Lower lobe of right lung (tissue), 2 donors: ENCODE results near the gene AP1S2. TPM values are rescaled to one million over a fixed set of nuclear protein-coding genes. Genes with fewer than 3 reads are reported as not detected.
"Not testable (repeated sequence)": the region's sequence is repeated elsewhere in the genome, so short reads cannot be mapped to it uniquely, and the experiment has no call there.

Experiments
- ATAC-seq, 2 donors: fragments of 200-7000 bp; cut with Tn5 transposase; one replicate each; pipeline ENCODE4 v1.9.1; 2020 to 2022; ENCODE audit warnings: mild to moderate bottlenecking in 2 of 2, moderate library complexity in 2 of 2
- DNase-seq: peaks from one replicate; pipeline ENCODE4 v3.0.0-alpha.2; 2020
- H3K27ac ChIP-seq: fragments of 200-600 bp; one replicate; pipeline ENCODE4 v1.8.0; 2022
- H3K27me3 ChIP-seq: fragments of 200-600 bp; one replicate; pipeline ENCODE4 v1.8.0; 2022; ENCODE audit warnings: low read depth
- H3K36me3 ChIP-seq: fragments of 200-600 bp; one replicate; pipeline ENCODE4 v1.8.0; 2022; ENCODE audit warnings: mild to moderate bottlenecking
- H3K4me1 ChIP-seq: fragments of 200-600 bp; one replicate; pipeline ENCODE4 v1.8.0; 2022
- H3K4me3 ChIP-seq: fragments of 200-600 bp; one replicate; pipeline ENCODE4 v1.8.0; 2022; ENCODE audit warnings: mild to moderate bottlenecking
- H3K9me3 ChIP-seq: fragments of 200-600 bp; one replicate; pipeline ENCODE4 v1.8.0; 2022
- CTCF ChIP-seq: fragments of 200-600 bp; IDR thresholded peaks from one replicate; pipeline ENCODE4 v1.8.0; 2022; ENCODE audit warnings: antibody characterized with exemption, mild to moderate bottlenecking
- intact Hi-C: fragments of 100-400 bp; cut with DNase I; formaldehyde crosslinking; loops from one replicate; pipeline ENCODE4 v1.11.0; 2022
- total RNA-seq: library from RNA; stranded (reverse); fragmentation: NEBNext Ultra II Directional; extraction: Animal tissue kit (Norgen Biotek cat#: 25700); gene quantifications from one replicate; pipeline ENCODE4 v1.2.1, GENCODE V29; 2021
- donor health status: DM: no; HTN: yes; CAD: no; lungs with severe emphysema.

Gene AP1S2
- total RNA-seq, 1 donor from 2014 or later, result 38.5 TPM

DNA sequence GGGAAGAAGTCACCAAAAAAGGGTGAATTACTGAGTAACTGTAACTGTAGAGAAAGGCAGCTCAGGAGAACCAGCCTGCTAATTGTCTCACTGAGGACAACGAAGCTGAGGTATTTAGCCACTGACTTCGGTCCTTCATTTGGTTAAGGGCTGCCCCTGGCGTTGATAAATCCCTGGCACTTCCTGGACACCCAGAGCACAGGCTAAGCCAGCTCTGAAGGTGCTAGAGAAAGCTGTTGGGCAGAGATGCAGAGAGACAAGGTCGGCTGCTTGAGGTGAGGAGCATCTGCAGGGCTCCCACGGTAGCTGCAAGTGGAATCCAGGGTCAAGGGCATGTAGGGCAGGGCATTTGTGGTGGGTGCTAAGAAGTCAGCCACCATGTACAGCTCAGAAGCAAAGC lies 33.4 kb upstream of the AP1S2 start:
- no peak overlapping the region for H3K4me3 ChIP-seq
- H3K27ac ChIP-seq, result no peak overlapping the region
- no peak for TF ChIP-seq CTCF
- DNase-seq, result no peak
- H3K4me1 ChIP-seq, result no peaks in the 10 kb centered on the region
- no peak for ATAC-seq
- no peaks in the 10 kb centered on the region for H3K36me3 ChIP-seq
- H3K9me3 ChIP-seq, result no peaks in the 10 kb centered on the region
- intact Hi-C loops, result no loop called here
- H3K27me3 ChIP-seq, result no peaks in the 10 kb centered on the region

GRCh38 chrX:15883540-15883863 lies 28.9 kb upstream of the AP1S2 start:
- H3K4me1 ChIP-seq, result no peaks in the 10 kb centered on the region
- DNase-seq, result no peak
- no peaks in the 10 kb centered on the region for H3K36me3 ChIP-seq
- ATAC-seq, result no peak
- H3K27ac ChIP-seq, result no peak overlapping the region
- no peaks in the 10 kb centered on the region for H3K9me3 ChIP-seq
- H3K4me3 ChIP-seq, result no peak overlapping the region
- no peak for TF ChIP-seq CTCF
- intact Hi-C loops, result no loop called here
- H3K27me3 ChIP-seq, result no peaks in the 10 kb centered on the region

GRCh38 chrX:15882704-15883539 lies 28.3 kb upstream of the AP1S2 start:
- ATAC-seq (no peak), DNase-seq (no peak)
- no peak overlapping the region for H3K4me3 ChIP-seq
- TF ChIP-seq CTCF, result no peak
- no peaks in the 10 kb centered on the region for H3K4me1 ChIP-seq
- intact Hi-C loops, result no loop called here
- no peaks in the 10 kb centered on the region for H3K27me3 ChIP-seq
- H3K9me3 ChIP-seq, result no peaks in the 10 kb centered on the region
- no peak overlapping the region for H3K27ac ChIP-seq
- H3K36me3 ChIP-seq, result no peaks in the 10 kb centered on the region

GRCh38 chrX:15881381-15881897 lies 26.8 kb upstream of the AP1S2 start:
- Histone ChIP-seq H3K9me3 (no peaks in the 10 kb centered on the region), H3K27ac (no peak overlapping the region), H3K36me3 (no peaks in the 10 kb centered on the region), H3K4me3 (no peak overlapping the region), H3K4me1 (no peaks in the 10 kb centered on the region), H3K27me3 (no peaks in the 10 kb centered on the region)
- ATAC-seq (no peak), DNase-seq (no peak)
- intact Hi-C loops, result no loop called here
- TF ChIP-seq CTCF, result no peak

GRCh38 chrX:15877914-15878313 lies 23.3 kb upstream of the AP1S2 start:
- H3K9me3 ChIP-seq, intact Hi-C loops, H3K4me1 ChIP-seq, H3K27ac ChIP-seq, ATAC-seq, H3K4me3 ChIP-seq, H3K36me3 ChIP-seq, H3K27me3 ChIP-seq, DNase-seq: not testable (repeated sequence)

GRCh38 chrX:15877380-15877779 lies 22.8 kb upstream of the AP1S2 start:
- TF ChIP-seq CTCF, result no peak
- DNase-seq, result no peak

More at GRCh38 chrX:15877380-15877779, 22.8 kb upstream of the AP1S2 start:
- intact Hi-C loops, result no loop called here
- Histone ChIP-seq H3K36me3 (no peaks in the 10 kb centered on the region), H3K27me3 (no peaks in the 10 kb centered on the region), H3K4me3 (no peak overlapping the region), H3K27ac (no peak overlapping the region), H3K4me1 (no peaks in the 10 kb centered on the region), H3K9me3 (no peaks in the 10 kb centered on the region)
- ATAC-seq, result no peak
